HG03095 (cell line): ENCODE measurements around the gene TTLL7.

Experiments used
- ATAC-seq: cut with Tn5 transposase; IDR thresholded peaks from one replicate; pipeline ENCODE4 v1.9.1; 2021; ENCODE audit warnings: moderate library complexity; ENCODE audit not compliant: unreplicated experiment

The TTLL7 gene

DNA sequence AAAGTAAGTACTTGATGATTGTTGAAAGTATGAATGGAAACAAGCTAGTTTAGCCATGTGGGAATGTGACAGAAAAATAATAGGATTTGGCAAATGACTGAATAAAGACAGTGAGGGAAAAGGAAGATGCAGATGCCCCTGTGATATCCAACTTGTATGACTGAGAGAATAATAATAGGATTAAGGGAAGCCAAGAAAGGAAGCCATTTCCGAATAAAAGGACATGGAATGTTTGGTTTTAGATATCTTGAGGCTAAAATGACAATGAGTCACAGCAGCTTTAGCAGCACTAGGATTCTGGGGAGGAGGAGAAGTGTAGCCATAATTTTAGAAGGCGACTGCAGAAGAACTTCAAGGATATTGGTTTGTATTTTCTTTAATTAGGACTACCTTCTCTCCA lies 109.2 kb downstream of the TTLL7 start:
- ATAC-seq, result no peak

DNA sequence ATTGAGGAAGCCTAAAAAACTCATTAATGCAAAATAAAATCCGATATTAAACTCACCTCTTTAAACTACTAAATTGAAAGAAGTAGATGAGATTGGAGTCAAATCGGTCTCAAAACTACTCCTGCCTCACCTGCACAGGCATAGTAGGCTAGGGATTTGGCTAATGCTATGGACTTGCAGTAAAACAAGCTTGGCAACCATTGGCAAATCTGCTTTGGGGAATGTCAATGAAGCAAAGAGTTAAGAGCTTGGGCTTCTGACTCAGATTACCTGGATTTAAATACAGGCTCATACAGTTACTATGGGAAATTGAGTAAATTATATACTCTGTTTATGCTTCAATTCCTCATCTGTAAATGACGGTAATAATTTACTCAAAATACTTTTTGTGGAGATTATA lies 111.4 kb downstream of the TTLL7 start:
- no peak for ATAC-seq

DNA sequence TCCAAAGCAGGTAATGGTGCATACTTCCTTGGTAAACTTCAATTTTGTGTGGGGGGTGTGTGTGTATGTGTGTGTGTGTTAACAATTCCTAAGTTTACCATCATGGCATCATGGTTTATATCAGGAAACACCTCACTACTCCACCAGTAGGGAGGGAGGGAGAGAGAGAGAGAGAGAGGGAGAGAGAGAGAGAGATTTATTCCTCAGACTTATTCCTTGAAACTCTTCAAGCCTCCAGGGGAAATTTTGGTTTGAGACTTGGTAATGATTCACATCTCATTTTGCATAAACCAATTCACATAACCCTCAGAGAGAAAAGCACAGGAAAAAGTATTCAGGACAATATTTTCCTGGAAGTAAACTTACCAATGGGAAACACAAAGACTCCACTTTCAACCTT lies 115.0 kb downstream of the TTLL7 start:
- ATAC-seq, result no peak

DNA sequence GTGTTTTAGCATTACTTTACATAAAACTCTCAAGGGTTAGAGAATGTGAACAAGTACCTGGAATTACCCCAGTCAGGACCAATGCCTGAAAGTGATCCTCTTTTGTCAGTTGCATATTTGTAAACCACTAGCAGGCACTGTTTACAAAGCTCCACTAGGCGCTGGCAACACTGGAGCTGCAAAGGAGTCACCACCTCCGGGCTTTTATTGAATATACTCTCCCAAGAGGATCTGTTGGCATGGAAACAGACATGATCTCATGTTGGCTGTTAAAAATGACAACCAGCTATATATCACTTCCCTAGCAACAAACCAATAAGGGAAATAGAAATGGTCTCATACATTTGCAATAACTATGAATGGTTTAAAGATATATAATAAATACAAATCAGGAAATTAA lies 116.0 kb downstream of the TTLL7 start:
- ATAC-seq, result no peak

DNA sequence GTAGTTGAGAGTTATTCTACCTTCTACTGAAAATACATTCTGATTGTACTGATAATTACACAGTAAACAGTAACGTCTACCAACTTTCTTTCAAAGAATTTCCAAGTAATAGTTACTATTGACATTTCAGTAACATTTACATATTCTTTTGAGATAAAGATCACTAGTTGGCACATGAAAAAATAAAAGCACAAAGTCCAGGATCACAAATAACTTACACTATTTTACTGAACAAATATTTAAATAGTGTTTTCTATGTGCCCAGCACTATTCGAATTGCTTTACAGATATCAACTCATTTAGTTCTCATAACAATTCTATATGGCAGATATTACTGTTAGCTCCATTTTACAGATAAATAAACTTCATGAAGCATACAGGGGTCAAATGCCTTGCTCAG lies 126.4 kb downstream of the TTLL7 start:
- no peak for ATAC-seq

DNA sequence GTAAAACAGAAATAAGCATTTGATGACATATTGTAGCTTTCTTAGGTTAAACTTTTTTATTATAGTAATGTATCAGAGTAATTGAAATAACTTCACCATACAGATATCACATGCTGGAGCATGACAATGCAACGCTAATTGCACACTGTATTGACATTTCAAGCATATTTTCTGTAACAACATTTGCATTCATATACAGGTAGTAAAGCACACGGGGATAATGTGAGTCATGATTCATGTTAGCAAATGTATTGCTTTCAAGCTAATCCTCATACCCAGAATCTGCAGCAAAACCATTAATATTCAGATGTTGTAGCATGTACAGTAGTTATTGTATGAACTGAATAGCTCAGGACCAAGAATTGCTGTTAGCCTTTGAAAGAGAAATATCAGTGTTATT lies 133.9 kb downstream of the TTLL7 start:
- ATAC-seq, result no peak

DNA sequence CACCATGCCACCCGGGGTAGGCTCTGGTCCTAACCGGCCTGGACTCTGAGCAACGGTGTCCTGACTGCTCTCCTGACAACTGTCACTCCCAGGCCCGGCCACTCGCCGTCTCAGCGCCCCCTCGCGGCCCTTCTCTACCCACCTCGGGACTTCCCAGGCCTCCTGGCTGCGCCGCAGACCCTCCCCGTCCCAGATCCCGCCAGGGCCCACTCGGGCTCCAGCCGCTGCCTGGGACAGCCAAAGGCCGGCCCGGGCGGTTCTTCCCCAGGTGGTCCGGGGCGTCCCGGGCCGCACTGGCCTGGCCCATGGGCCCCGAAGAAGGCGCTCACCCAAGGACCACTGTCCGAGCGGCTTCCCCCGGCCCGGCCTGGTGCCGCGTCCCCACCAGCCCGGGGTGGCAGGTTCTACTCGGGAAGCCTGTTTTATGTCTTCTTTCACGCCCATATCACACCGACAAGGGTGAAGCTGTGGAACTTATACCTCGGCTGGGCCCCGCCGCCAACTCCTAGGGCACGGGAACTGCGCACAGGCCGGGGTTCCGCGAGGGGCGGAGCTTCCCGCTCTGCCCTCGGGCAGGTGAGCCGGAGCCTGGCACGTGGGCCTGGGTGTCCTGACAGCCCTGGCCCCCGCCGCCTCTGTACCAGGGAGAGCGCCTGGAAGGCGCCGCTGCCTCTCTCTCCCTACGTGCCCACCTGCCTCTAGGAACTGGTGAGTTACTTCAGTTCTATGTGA lies 138.3 kb downstream of the TTLL7 start:
- peak; percentile 91 for ATAC-seq

DNA sequence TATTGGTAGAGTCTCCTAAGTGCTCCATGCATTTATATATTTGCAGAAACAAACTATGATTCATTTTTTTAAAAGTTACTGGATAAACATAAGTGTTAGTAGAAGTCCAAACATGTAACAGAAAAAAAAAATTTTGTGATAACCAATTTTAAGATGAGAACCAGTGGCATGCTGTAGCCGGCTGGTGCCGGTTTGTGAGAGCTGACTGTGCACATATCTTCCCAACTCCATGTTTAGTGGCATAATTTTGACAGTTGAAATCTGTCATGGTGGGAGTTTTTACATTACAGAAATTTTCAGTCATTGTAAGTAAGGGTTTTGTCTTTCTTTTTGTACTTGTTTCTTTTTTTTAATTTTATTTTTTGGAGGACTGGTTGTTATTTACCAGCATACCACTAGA lies 141.2 kb downstream of the TTLL7 start:
- ATAC-seq, result no peak

DNA sequence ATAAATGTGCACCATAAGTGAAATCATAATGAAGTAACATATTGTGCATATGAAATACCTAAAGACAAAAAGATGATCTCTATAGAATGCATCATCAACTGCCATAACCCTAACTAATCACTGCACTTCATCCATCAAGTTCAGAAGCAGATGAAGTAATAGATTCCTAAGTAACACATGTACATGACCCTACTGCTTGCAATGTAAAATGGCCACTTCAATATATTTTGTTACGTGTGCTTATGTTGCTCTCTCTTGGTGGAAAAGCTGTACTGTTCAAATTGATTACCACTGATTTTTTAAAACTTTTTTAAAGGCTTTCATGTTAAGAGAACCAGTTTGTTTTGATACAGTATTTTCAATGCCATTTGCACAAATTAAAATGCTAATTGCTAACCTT lies 141.8 kb downstream of the TTLL7 start:
- no peak for ATAC-seq

DNA sequence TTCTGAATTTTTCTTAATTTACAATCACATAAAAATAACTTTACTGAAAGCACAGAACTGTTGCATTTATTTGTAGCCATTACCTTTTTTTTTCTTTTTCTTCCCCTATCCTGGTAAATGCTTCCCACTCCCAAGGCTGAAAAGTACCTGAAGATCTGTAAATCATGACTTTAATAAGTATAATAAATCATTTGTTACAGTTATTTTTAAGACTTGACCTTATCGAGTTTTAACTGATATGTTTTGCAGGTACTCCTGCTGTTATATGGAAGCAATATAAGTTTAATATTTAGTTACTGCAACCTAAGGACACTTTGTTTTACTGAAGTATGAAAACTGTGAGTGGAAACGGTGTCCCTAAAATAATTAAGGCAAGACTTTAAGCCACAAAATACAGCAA lies 142.6 kb downstream of the TTLL7 start:
- no peak for ATAC-seq

DNA sequence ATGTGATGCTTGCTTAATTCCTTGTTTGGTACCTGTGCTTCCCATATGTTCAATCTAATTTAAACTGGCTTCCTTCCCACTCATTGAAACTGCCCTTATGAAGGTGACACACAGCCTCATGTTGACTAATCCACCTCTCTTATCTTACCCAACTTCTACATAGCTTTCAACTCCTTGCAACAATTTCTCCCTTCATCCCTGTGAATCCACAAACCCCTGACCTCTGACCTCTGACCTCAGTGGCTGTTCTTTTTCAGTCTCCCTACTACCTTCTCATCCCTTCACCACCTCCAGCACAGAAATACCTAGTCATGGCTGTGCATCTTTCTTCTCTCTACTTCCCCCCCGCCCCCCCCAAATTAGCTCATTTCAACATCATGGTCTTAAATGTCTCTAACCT lies 144.5 kb downstream of the TTLL7 start:
- ATAC-seq, result no peak

DNA sequence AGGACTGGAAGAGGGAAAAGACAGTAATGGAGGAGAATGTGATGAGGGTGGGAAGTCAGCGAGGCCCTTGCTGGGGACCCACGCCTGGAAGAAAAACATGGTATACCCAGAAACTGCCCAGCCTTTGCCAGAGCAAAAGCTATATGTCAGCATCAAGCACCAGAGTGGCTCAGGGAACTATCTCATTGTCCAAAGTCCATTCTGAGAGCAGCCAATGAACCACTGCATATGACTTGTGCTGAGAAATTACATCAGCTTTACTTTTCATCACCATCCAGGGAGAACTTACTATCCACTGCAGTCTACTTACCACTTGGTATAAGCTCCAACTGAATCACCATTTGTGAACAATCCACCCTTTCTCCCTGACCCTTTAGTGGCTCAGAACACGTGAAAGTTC lies 148.1 kb downstream of the TTLL7 start:
- no peak for ATAC-seq

DNA sequence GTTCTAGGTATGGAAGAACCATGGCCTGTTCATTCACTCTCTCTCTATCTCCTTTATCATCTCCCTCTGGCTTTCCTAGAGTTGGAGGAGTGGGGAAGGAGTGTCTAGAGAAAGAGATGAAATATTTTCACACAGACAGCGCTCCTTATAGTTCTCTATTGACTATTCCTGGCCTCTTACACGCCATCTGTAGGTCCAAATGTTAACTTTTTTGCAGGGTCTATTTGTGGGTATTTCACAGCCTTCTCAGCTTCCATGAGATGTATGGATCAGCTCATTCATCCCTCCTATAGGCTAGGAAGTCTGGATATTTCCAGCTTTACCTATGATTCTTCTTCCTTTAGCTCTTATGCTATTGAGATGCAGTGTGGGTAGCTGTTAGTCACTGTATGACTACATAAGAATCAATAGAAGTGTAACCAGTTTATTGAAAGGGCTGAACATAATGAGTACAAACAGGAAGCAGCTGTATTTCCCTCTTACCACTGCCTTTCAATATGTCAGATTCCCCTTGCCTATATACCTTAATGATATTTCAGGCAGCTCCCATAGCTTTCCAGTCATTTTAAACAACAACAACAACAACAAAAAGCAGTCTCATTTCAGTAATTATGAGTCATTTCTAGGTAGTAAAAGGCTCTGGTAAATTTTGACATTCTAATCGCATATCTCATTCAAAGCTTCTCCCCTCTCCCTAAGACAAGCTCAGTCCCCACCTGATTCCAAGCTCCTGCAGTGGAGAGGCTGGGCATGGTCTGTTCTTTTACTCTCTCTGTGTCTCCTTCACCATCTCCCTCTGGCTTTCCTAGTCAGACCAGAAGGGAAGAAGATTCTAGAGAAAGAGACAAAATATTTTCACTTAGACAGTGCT lies 149.5 kb downstream of the TTLL7 start:
- no peak for ATAC-seq

DNA sequence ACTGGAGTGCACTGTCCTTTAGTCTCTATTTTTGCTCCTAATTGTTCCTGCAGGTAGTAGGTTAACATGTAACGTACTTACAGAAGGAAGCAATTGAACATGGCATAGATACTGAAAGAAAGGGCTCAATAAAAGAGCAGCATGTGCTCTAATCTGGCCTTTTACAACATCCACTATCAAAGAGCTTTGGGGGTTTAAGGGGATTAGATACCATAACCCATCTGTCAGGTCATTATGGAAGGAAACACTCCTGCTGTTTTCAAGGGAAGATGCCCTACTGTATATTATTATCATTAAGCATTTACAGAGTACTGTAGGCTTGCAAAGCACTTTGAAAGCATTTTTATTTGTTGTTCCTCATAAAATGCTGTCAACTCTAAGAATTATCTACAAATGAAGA lies 152.8 kb downstream of the TTLL7 start:
- ATAC-seq, result no peak

DNA sequence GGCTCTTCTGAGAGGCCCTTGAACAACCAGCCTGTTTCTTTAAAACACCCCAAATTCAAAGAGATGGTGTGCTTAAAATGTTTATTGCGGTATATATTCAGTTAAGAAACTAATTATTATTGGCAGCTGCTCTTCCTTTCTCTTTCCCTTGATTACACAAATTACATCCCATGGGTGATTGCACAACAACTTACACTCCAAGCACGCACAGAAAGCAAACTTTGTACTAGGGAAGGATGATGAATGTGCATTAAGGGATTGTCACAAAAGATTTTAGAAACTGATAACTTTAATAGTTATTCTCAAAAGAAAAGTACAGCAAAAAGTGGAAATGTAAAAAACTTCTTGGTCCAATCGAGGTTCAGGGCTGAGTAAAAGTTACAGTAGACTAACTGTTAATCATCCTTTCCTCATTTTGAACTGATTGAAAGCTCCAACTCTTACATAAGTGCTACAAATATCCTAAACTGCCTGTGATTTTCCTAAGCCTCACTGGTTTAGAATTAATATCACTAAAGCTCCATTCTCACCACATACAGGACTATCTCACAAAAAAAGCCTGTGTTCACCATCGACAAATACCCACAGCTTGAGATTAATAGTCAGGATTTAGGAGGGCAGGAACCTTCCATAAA lies 153.4 kb downstream of the TTLL7 start:
- ATAC-seq, result no peak

DNA sequence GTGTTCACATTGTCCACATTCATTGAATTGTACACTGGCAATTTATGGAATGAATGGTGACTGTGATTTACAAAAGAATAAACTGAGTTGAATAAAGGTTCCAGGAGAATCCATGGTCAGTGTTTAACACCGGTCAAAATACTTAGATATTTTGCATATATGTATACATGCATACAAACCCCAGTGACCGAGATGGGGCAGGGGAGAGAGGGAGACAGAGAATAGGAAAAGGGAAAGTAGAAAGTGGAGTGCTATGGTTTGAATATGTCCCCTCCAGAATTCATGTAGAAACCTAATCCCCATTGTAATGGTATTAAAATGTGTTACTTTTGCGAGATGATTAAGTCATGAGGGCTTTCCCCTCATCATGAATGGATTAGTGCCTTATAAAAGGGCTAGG lies 154.4 kb downstream of the TTLL7 start:
- no peak for ATAC-seq

DNA sequence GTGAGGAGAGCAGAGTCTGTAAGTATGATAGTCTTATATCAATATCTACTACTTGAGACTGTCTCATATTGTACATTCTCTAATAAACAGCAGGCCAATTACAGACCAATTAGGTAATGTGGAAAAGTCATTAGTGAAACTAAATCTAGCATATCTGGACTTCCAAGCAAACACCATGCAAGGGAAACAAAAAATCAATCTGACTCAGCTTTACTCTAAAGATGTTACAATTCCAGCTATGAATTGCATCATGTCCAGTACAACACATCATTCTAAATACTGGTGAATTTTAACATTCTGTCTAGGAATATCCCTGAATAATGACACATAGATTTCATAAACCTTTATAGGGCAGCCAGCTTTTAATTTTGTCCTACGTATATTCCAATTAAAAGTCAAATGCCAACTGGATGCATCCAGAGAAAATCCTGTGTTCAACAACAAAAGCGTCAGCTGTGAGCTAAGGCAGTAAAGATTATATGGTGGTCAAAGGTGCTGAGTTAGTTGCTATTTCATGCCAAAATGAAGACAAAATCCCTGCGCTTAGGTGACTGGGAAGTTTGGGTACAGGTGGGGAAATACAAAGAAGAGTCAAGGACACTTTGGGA lies 159.3 kb downstream of the TTLL7 start:
- no peak for ATAC-seq

DNA sequence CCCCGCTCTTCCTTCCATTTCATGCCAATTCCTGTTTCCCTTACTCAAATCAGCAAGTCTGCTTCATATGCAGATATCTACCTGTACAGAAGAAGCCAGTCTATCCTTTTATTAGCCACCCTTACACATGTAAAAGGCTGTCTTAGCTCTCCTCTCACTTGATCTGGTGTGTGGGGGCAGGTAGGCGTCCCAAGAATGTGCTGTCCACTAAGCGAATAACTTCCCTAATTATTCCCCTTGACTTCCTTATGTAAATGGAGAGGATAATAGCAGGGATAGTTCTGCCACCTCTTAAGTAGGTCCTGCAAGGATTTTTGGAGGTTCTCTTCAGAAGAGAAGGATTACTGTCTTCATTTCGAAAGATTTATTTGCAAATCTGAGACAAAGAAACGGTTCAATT lies 160.4 kb downstream of the TTLL7 start:
- no peak for ATAC-seq

DNA sequence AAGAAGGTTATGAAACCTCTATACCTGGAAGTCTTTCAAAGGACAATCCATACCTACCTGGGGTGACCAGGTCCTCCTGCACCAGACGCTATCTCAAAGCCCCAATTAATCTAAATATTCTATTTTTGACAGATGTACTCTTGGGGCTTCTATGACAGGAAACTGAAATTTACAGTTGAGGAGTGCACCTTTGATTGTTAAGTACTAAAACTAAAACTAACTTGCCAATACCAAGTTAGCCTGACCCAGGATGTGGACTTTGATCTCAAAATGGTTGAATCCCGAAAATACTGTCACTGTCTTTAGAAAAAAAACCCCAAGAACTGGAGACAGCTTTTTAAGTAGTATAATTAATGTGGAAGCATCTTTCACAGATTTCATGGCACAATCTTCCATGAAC lies 162.4 kb downstream of the TTLL7 start:
- ATAC-seq, result no peak

DNA sequence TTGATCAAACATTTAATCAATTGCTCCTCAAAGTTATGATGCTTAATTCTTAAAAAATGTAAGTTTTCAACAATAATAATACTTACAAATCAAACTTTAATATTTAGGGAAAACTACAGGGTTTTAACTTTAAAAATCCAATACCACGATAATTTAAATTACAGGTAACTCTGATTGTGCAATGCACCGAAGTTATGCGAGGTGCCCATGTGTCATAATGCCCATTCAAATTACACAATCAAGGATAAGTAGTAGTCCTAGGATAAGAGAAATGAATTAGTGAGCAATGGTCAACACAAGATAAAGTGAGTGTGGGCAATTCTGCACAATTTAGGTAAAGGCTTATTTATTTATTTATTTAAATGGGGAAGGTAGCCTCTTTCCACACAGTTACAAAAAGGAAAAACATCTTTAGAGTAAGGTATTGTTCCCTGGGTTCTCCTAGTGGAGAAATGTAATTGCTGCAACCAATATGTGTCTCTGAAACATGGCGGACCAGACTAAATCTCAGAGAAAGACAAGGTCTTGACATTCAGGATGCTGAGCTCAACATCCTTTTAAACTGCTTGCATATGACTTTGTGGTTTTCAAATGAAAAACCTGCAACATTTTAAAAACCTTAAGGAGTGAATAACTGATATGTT lies 164.2 kb downstream of the TTLL7 start:
- ATAC-seq, result no peak

DNA sequence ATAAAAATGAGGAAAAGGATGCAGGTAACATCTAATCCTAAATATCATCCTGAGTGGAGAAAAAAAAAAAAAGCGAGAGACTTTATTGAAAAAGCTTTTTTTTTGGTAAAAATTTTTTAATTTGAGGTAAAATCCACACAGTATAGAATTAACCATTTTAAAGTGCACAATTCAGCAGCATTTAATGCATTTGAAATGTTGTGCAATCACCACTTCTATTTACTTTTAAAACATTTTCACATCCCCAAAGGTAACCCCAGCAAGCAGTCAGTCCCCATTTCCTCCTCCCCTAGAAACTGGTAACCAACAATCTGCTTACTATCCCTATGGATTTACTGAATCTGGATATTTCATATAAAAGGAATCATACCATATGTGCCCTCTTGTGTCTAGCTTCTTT lies 166.7 kb downstream of the TTLL7 start:
- no peak for ATAC-seq
